ENCODE results near the gene CERK. TPM values are rescaled to one million over a fixed set of nuclear protein-coding genes. Genes with fewer than 3 reads are reported as not detected.
"Not testable (repeated sequence)": the region's sequence is repeated elsewhere in the genome, so short reads cannot be mapped to it uniquely, and the experiment has no call there.

CERK gene
- total and polyA plus RNA-seq, 5 experiments from 2014 or later, result 39.4 to 185 (median 61.2) TPM

DNA sequence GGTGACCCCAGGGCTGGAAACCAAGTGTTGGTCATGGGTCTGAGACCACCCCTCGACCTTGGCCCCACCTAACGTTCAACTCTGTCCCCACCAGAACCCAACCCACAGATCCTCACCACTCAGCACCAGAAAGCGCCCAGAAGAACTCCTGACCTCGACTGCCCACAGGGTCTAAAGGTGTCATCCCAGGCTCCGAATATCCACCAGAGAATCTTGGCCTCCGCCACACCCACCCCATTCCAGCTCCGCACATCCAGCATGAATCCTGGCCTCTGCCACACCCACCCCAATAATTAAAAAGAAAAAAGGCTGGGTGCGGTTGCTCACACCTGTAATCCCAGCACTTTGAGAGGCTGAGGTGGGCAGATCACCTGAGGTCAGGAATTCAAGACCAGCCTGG, 1.3 kb downstream of the CERK start:
- peaks cover 0 to 10% (median under 1%) of the 10 kb centered on the region in 3 donors for H3K36me3 Mint-ChIP-seq
- POLR2A ChIA-PET, result interaction anchor here (0.9 to 7.3 kb wide), 6 partner anchors 13 to 54 kb away, joined by 4 to 134 read pairs (median 20); partner anchors contain the start of gene TBC1D22A
- H3K9me3 Mint-ChIP-seq, result no peaks in the 10 kb centered on the region
- H3K27ac Mint-ChIP-seq, result peak overlapping the region; percentile 94 to 100 (median 99)
- DNase-seq, result no peak
- peak overlapping the region; percentile 91 to 100 (median 100) for H3K4me3 Mint-ChIP-seq
- H3K4me1 Mint-ChIP-seq, result peaks cover 27 to 59% (median 55%) of the 10 kb centered on the region in 4 donors
- no peak for ATAC-seq
- H3K27me3 Mint-ChIP-seq, result no peaks in the 10 kb centered on the region

DNA sequence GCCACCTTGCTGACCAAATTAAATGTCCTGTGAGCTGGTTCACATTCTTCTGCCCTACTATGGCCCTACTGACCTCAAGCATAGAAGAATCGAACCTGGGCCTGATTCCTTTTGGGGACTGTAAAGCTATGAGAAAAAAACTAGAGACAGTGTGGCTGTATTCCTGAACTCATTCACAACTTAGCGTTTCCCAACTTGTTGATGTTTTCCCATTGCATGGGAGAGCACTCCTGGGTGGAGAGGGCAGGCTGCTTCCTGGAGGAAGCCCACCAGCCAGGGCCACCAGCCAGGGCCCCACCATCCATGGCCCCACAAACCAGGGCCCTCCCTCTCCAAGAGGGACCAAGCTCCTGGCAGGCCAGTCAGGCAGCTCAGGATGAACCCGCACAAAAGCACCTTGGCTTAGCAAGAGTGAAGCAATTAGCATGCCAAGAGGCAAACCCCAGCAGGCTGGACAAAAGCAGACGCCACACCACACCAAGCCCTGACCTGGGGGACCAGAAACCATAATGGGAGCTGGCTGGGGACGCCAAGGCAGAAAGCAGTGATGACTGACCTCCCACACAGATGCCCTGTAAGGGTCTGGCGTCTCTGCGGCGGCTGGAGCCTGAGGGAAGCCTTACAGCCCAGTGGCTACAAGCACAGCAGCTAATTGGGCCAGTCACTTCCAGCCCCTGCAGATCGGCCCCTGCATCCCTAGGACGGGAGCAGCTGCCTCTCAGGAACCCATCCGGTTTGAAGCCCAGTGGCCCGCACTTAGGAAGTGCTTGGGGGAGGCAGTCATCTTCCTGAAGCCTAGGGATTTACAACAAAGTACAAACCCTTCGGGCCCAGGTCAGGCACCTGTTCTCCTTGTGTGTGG, 2.1 kb downstream of the CERK start:
- no peak for ATAC-seq
- Mint-ChIP-seq H3K36me3 (peaks cover 0 to 16% (median 2%) of the 10 kb centered on the region in 3 donors), H3K27ac (peak overlapping the region; percentile 94 to 100 (median 99)), H3K4me1 (peaks cover 30 to 64% (median 62%) of the 10 kb centered on the region in 4 donors), H3K27me3 (no peaks in the 10 kb centered on the region), H3K4me3 (peak overlapping the region; percentile 91 to 100 (median 100)), H3K9me3 (no peaks in the 10 kb centered on the region)
- no peak for DNase-seq
- POLR2A ChIA-PET, result interaction anchor here (0.6 to 7.3 kb wide), 12 partner anchors 13 to 144 kb away, joined by 3 to 134 read pairs (median 8); partner anchors contain the start of gene TBC1D22A

DNA sequence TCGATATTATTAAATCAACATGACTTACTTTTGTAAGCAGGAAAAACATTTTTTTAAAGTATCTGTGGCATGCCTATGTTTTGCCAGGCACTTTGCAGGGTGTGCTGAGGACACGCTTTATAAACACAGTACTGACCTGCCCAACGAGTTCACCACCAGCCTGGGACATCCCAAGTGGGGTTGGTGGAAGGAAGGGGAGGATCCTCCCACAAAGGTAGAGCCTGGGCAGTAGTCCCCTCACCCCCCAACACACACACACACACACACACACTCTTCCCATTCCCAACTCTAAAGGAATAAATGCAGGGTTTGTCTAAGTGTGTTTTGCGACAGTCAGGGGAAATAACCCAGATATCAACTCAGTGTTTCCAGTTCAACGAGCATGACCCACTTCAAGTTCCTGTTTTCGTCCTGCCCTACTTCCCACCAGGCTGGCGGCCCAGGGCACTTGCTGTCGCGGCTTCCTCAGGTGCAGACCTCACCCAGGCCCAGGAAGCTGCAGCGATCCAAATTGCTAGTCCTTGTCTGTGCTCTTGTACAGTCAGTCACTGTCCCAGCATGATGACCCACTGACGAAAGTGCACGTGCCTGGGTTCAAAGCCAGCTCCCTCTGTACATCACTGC, 3.1 kb downstream of the CERK start:
- DNase-seq (peak; percentile 22 to 77 (median 40)), ATAC-seq (peak; percentile 6 to 37)
- Mint-ChIP-seq H3K27me3 (no peaks in the 10 kb centered on the region), H3K27ac (peak overlapping the region; percentile 94 to 100 (median 99)), H3K4me3 (peak overlapping the region; percentile 87 to 100 (median 100)), H3K4me1 (peaks cover 34 to 70% (median 70%) of the 10 kb centered on the region in 4 donors), H3K9me3 (no peaks in the 10 kb centered on the region), H3K36me3 (peaks cover 0 to 22% (median 2%) of the 10 kb centered on the region in 3 donors)
- POLR2A ChIA-PET, result interaction anchor here (0.6 to 7.3 kb wide), 10 partner anchors 14 to 143 kb away, joined by 3 to 134 read pairs (median 10); partner anchors contain the start of gene TBC1D22A

DNA sequence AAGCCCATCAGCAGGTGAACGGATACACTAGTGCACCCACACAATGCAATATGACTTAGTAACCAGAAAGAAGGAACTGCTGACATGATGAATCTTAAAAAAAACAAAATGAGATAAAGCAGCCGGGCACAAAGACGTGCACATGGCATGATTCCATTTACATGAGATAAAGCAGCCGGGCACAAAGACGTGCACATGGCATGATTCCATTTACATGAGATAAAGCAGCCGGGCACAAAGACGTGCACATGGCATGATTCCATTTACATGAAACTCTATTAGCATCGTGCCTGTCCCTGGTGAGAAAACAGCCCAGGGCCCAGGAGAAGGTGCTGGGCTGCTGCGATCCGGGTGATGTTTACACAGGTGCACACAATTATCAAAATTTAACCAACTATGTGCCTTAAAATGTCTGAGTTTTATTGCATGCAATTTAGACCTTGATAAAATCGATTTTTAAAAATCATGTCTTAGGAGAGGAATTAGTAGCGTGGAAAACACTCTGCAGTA, 3.8 kb downstream of the CERK start:
- not testable (repeated sequence) for ATAC-seq, H3K9me3 Mint-ChIP-seq, H3K27me3 Mint-ChIP-seq, DNase-seq
- POLR2A ChIA-PET, result interaction anchor here (0.6 to 7.2 kb wide), 5 partner anchors 15 to 168 kb away, joined by 3 to 78 read pairs (median 6); partner anchors contain the start of gene TBC1D22A
- Mint-ChIP-seq H3K4me1 (peaks cover 33 to 72% (median 69%) of the 10 kb centered on the region in 4 donors), H3K27ac (peak overlapping the region in 9 of 10 donors; percentile 55 to 100 (median 99)), H3K4me3 (peak overlapping the region; percentile 47 to 100 (median 100)), H3K36me3 (peaks cover 0 to 25% (median 2%) of the 10 kb centered on the region in 3 donors)

DNA sequence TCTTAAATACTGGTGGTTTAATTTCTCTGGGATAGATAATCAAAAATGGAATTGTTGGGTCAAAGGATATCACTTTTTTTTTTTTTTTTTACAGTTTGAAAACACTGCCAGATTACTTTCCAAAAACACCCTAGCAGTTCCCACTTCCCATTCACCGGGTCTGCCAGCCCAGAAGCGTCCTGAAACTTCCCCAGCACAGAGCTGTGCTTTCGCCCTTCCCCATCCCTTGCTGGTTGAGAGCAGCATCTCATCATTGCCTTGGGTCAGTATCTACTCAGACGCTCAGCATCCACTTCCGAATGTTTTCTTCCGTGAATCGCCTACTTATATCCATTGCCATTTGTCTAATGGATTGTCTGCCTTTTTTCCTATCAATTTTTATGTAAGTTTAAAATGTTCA, 5.5 kb downstream of the CERK start:
- ATAC-seq (no peak), DNase-seq (no peak)
- POLR2A ChIA-PET, result interaction anchor here (0.8 to 7.2 kb wide), 6 partner anchors 17 to 71 kb away, joined by 3 to 78 read pairs (median 5); partner anchors contain the start of gene TBC1D22A
- Mint-ChIP-seq H3K4me3 (peak overlapping the region in 4 of 10 donors; percentile 10 to 32 (median 22)), H3K9me3 (no peaks in the 10 kb centered on the region), H3K27me3 (no peaks in the 10 kb centered on the region), H3K4me1 (peaks cover 32 to 80% (median 73%) of the 10 kb centered on the region in 4 donors), H3K36me3 (peaks cover 0 to 32% (median 2%) of the 10 kb centered on the region in 3 donors), H3K27ac (peak overlapping the region in 6 of 10 donors; percentile 15 to 90 (median 70))

DNA sequence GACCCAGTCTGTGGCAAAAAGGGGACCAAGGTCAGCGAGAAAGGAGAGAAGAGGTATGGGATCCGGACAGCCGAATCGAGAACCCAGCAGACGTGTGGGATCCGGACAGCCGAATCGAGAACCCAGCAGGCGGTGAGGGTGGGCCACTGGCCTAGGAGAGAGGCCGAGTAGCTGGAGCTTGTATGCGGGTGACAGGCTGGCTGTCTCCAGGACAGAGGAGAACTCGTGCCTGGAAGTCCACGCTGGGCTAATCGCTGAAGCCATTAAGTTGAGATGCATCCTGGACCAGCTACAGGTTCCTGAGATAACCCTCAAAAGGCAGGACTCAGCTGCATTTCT, 6.0 kb downstream of the CERK start:
- Mint-ChIP-seq H3K27me3 (no peaks in the 10 kb centered on the region), H3K36me3 (peaks cover 0 to 34% (median 2%) of the 10 kb centered on the region in 3 donors), H3K4me3 (peak overlapping the region in 2 of 10 donors; percentile 68 to 80), H3K9me3 (no peaks in the 10 kb centered on the region), H3K27ac (peak overlapping the region in 8 of 10 donors; percentile 28 to 92 (median 85)), H3K4me1 (peaks cover 29 to 83% (median 70%) of the 10 kb centered on the region in 4 donors)
- ATAC-seq (no peak), DNase-seq (no peak)
- POLR2A ChIA-PET, result interaction anchor here (1.5 to 7.2 kb wide), 4 partner anchors 17 to 31 kb away, joined by 4 to 78 read pairs (median 6); partner anchors contain the start of gene TBC1D22A

DNA sequence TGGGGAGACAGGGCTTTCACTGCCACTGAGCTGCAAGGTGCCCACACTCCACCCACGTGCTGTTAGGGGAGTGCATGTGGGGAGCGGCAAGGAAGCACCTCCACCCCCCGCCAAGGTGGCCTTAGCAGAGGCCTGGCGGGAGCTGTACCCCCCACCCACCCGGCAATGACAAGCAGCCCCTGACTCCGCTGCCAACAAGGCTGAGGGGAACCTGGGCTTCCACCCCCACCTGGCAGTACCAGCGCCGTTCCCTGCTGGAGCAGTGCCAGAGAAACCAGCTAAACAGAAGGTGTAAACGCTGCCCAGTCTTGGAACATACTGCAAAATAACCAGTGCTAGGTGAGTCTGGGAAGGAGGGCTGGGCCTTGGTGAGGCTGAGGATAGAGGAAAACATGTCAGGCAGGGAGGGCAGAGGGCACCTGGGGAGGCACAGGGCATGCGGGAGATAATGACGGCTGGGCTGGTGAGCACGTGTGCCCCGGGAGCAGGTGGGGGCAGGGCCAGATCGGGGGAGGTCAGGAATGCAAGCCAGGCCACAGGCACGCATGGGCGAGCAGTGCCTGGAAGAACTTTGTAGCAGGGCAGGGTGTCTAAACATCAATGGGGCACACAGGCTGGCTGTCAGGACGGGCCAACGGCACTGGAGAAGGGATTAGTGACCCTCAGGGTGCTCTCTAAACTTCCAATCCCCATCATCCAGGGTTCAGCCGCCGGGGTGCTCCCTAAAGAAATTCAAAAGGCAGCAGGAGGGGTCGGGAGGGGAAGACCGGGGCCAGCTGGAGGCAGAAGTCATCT, 6.6 kb downstream of the CERK start:
- ATAC-seq (peak in 1 of 2 donors; percentile 41), DNase-seq (no peak)
- Mint-ChIP-seq H3K36me3 (peaks cover 0 to 38% (median 2%) of the 10 kb centered on the region in 3 donors), H3K4me1 (peaks cover 26 to 81% (median 66%) of the 10 kb centered on the region in 4 donors), H3K9me3 (no peaks in the 10 kb centered on the region), H3K27me3 (no peaks in the 10 kb centered on the region), H3K27ac (peak overlapping the region; percentile 43 to 92 (median 84)), H3K4me3 (peak overlapping the region in 9 of 10 donors; percentile 34 to 80 (median 65))
- POLR2A ChIA-PET, result interaction anchor here (1.2 to 7.2 kb wide), 4 partner anchors 9 to 32 kb away, joined by 4 to 78 read pairs (median 6); partner anchors contain the start of gene TBC1D22A

DNA sequence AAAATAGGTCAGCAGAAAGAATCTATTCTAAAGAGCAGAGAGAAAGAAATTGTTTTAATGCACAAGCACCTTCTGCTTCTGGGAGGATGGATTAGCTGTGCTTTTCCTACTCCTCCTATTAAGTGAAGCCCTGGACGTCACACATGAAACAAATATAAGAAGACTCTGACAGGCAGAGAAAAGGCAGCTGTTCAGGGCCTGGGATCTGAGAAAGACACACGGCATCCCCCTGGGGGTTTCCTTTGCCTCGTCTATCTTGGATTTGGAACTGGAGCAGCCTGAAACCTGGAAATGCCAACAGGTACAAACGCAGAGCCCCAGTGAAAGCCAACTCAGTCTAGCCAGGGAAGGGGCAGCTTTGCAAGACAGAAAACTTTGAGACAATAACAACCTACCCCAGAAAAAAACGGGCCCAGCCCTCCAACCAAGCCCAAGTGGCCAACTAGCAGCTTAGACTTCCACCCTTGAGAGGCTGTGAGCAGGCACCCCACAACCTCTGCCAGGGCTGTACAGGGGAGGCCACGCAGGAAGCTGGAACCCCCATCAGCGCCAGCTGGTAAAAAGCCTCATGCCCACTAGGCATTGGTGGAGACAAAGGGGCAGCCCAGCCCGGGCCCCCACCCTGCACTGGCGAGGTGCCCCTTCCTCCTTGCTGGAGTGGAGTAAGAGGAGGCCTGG, 7.3 kb downstream of the CERK start:
- peak overlapping the region in 7 of 10 donors; percentile 34 to 80 (median 59) for H3K4me3 Mint-ChIP-seq
- H3K27ac Mint-ChIP-seq, result peak overlapping the region; percentile 33 to 92 (median 80)
- no peak for DNase-seq
- H3K36me3 Mint-ChIP-seq, result peaks cover 0 to 40% (median 2%) of the 10 kb centered on the region in 3 donors
- H3K9me3 Mint-ChIP-seq, result no peaks in the 10 kb centered on the region
- POLR2A ChIA-PET, result interaction anchor here (1.0 to 7.2 kb wide), 5 partner anchors 8 to 32 kb away, joined by 3 to 78 read pairs (median 4); partner anchors contain the start of gene TBC1D22A
- ATAC-seq, result peak in 1 of 2 donors; percentile 48
- H3K27me3 Mint-ChIP-seq, result no peaks in the 10 kb centered on the region
- peaks cover 27 to 81% (median 63%) of the 10 kb centered on the region in 4 donors for H3K4me1 Mint-ChIP-seq

DNA sequence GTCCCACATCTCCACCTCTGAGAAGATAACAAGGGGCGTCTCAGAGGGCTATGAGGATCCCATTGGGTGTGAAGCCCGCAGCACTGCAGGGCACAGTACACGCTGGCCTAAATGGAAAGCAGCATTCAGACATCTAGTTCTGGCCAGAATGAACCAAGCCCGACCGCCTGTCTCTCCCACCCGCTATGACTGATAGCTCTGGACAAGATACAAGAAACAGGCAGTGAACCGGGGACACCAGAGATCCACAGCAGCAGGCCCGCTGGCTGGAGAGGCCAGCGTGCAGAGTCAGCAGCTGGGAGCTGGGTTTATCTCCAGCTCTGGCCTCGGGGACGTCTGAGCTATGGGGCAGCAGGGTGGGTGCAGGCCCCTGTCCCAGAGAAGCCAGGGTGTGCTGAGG, 9.6 kb downstream of the CERK start:
- ATAC-seq (no peak), DNase-seq (no peak)
- Mint-ChIP-seq H3K4me3 (no peak overlapping the region), H3K36me3 (peaks cover 4 to 60% (median 5%) of the 10 kb centered on the region in 3 donors), H3K27me3 (no peaks in the 10 kb centered on the region), H3K4me1 (peaks cover 23 to 75% (median 50%) of the 10 kb centered on the region in 4 donors), H3K9me3 (no peaks in the 10 kb centered on the region), H3K27ac (peak overlapping the region in 4 of 10 donors; percentile 20 to 77 (median 56))
- POLR2A ChIA-PET, result interaction anchor here (2.4 kb wide), 1 partner anchor 34 kb away, joined by 11 read pairs; the partner anchor contains the start of gene TBC1D22A

DNA sequence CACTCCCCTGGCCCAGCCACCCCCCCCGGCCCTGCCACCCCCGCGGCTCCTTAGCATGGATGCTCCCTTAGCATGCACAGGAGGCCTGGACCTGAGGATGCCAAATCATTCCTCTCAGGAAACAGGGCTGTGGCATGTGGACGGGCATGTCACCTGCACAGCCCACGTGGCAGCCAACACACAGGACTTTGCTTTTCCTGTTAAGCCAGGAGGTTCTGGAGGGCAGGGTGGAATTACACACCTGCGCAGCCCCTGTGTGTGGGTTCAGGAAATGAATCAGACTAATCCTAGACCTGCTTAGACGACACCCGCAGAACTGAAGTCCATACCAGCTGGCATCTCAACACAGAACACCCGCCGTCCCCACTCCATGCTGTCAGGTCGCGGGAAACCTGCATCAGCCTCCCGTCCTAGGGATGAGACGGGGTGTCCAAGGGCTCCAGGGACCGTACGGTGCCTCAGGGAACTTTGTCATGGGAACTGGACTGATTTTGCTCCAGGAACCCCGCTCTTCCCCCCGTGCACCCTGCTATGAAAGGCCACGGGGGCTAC, 10.2 kb downstream of the CERK start:
- DNase-seq, result no peak
- Mint-ChIP-seq H3K36me3 (peaks cover 4 to 65% (median 5%) of the 10 kb centered on the region in 3 donors), H3K4me3 (no peak overlapping the region), H3K27me3 (no peaks in the 10 kb centered on the region), H3K27ac (peak overlapping the region in 2 of 10 donors; percentile 66 to 72), H3K9me3 (no peaks in the 10 kb centered on the region), H3K4me1 (peaks cover 23 to 78% (median 51%) of the 10 kb centered on the region in 4 donors)
- no peak for ATAC-seq
- POLR2A ChIA-PET, result interaction anchor here (2.4 kb wide), 1 partner anchor 35 kb away, joined by 11 read pairs; the partner anchor contains the start of gene TBC1D22A

All from naive thymus-derived CD8-positive, alpha-beta T cell (primary cell).